ENCODE results near the gene TKFC.
A peak's percentile ranks its signal among the peaks of the same experiment; 100 is the strongest.

The TKFC gene

GRCh38 chr11:61325649-61326414 is 7.2 kb upstream of the TKFC start:
- no peak for DNase-seq

- no peak for DNase-seq
Observed at GRCh38 chr11:61327669-61328071, 5.4 kb upstream of the TKFC start.

GRCh38 chr11:61328351-61328750 is 4.7 kb upstream of the TKFC start:
- no peak for DNase-seq

GRCh38 chr11:61329871-61330270 is 3.2 kb upstream of the TKFC start:
- no peak for DNase-seq

- no peak for DNase-seq
Observed at GRCh38 chr11:61331651-61332050, 1.4 kb upstream of the TKFC start.

GRCh38 chr11:61332281-61332796 is 689 bp upstream of the TKFC start:
- no peak for DNase-seq

- DNase-seq, result no peak
Observed at GRCh38 chr11:61333550-61334433, 764 bp downstream of the TKFC start.

- DNase-seq, result no peak
Observed at GRCh38 chr11:61334434-61335354, 1.7 kb downstream of the TKFC start.

GRCh38 chr11:61335355-61335710 is 2.3 kb downstream of the TKFC start:
- no peak for DNase-seq

- DNase-seq, result peak; percentile 89
Observed at GRCh38 chr11:61336171-61336935, 3.3 kb downstream of the TKFC start.

GRCh38 chr11:61337706-61338470 is 4.9 kb downstream of the TKFC start:
- no peak for DNase-seq

- DNase-seq, result no peak
Observed at GRCh38 chr11:61338783-61339489, 5.9 kb downstream of the TKFC start.

GRCh38 chr11:61339490-61339878 is 6.5 kb downstream of the TKFC start:
- no peak for DNase-seq

- no peak for DNase-seq
Observed at GRCh38 chr11:61340979-61341378, 8.0 kb downstream of the TKFC start.

GRCh38 chr11:61341706-61342105 is 8.7 kb downstream of the TKFC start:
- no peak for DNase-seq

- DNase-seq, result no peak
Observed at GRCh38 chr11:61342207-61342803, 9.3 kb downstream of the TKFC start.

GRCh38 chr11:61343792-61344745 is 11.0 kb downstream of the TKFC start:
- DNase-seq, result no peak

- no peak for DNase-seq
Observed at GRCh38 chr11:61345170-61345610, 12.2 kb downstream of the TKFC start.

Data from retina (tissue), 1 donor.